ENCODE measurements around the gene PTPN4. TPM values are rescaled to one million over a fixed set of nuclear protein-coding genes. Genes with fewer than 3 reads are reported as not detected.

The PTPN4 gene
- total and polyA plus RNA-seq, 9 of the 15 experiments (the other 6 are each of a cell fraction or from before 2014, with no cell fraction given), result 5.0 to 32.8 (median 27.3) TPM

DNA sequence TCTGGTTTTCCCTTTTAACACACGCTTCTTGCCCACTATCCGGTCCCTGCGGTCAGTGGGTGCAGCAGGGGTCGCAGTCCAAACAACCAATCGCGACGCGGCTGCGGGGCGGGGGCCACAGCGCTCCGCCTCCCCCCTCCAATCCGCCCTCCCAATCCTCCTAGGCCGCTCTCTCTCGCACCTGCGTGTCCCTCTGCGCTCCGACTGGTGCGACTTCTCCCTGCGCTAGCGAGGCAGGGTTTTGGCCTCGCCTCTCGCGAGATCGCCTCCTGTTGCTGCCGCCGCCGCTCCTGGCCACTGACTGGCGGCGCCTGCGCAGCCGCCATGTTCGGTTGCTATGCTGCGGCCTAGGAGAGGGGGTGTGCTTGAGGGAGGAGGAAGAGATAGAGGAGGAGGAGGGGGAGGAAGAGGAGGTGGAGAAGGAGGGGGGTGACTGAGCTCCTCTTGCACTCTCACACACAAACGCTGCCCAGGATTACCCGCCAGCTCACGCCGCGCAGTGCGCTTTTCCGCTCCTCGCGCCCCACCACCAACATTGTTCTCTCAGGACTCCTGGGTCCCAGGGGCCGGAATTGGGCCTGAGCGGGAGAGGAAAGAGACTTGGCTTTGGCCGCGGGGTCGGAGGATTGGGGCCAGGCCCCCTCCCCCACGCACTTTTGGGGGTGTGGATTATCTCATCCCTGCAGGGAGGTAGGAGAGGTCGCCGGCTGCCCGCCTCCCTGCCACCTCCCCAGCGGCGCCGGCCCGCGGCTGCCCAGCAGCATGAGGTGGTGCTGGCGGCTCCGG is at the start of gene PTPN4 (continued):
- TF ChIP-seq, protein P1, sequence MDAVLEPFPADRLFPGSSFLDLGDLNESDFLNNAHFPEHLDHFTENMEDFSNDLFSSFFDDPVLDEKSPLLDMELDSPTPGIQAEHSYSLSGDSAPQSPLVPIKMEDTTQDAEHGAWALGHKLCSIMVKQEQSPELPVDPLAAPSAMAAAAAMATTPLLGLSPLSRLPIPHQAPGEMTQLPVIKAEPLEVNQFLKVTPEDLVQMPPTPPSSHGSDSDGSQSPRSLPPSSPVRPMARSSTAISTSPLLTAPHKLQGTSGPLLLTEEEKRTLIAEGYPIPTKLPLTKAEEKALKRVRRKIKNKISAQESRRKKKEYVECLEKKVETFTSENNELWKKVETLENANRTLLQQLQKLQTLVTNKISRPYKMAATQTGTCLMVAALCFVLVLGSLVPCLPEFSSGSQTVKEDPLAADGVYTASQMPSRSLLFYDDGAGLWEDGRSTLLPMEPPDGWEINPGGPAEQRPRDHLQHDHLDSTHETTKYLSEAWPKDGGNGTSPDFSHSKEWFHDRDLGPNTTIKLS (IDR thresholded peaks at IDR 0.05; ENCODE audit: borderline replicate concordance, low read depth), result peak; percentile 99
- TF ChIP-seq ZNF197 (CRISPR knock-in tag; IDR thresholded peaks at IDR 0.05; ENCODE audit: low read depth) (no peak), ZNF184 (CRISPR knock-in tag; IDR thresholded peaks at IDR 0.05) (no peak), CREB1 (IDR thresholded peaks at IDR 0.05) (peak; percentile 56), CREB1 (CRISPR knock-in tag; IDR thresholded peaks at IDR 0.05) (peak; percentile 77), ZNF586 (CRISPR knock-in tag; conservative IDR thresholded peaks at IDR 0.05) (no peak), GTF2F1 (IDR thresholded peaks at IDR 0.05; ENCODE audit: low read depth, low read length) (no peak; the same call in 1 of the 2 replicates), KLF10 (CRISPR knock-in tag; IDR thresholded peaks at IDR 0.05) (no peak), MTF1 (CRISPR knock-in tag; IDR thresholded peaks at IDR 0.05; ENCODE audit: borderline replicate concordance) (no peak), MAZ (CRISPR knock-in tag; conservative IDR thresholded peaks at IDR 0.05 in 1 of 2, IDR thresholded peaks at IDR 0.05 in 1 of 2) (peak; percentile 94 to 98), POLR3G (IDR thresholded peaks at IDR 0.05; ENCODE audit: extremely low read depth, insufficient read length, insufficient replicate concordance) (no peak), PHB (CRISPR knock-in tag; IDR thresholded peaks at IDR 0.05) (no peak), DACH1 (IDR thresholded peaks at IDR 0.05; ENCODE audit: partially characterized antibody) (no peak), HMG20B (CRISPR knock-in tag; IDR thresholded peaks at IDR 0.05) (no peak), BRCA1 (IDR thresholded peaks at IDR 0.05) (no peak; the same call in 1 of the 2 replicates), BRCA1 (CRISPR knock-in tag; IDR thresholded peaks at IDR 0.05) (no peak), RBM39 (optimal IDR thresholded peaks at IDR 0.05; ENCODE audit: low read depth, low read length) (no peak), ZBED1 (IDR thresholded peaks at IDR 0.05) (peak; percentile 60; the same call in 1 of the 2 replicates), SNRNP70 (optimal IDR thresholded peaks at IDR 0.05; ENCODE audit: low read depth, low read length) (no peak), ARHGAP35 (IDR thresholded peaks at IDR 0.05; ENCODE audit: partially characterized antibody) (peak; percentile 98)
- TF ChIP-seq, protein P2, sequence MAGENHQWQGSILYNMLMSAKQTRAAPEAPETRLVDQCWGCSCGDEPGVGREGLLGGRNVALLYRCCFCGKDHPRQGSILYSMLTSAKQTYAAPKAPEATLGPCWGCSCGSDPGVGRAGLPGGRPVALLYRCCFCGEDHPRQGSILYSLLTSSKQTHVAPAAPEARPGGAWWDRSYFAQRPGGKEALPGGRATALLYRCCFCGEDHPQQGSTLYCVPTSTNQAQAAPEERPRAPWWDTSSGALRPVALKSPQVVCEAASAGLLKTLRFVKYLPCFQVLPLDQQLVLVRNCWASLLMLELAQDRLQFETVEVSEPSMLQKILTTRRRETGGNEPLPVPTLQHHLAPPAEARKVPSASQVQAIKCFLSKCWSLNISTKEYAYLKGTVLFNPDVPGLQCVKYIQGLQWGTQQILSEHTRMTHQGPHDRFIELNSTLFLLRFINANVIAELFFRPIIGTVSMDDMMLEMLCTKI (IDR thresholded peaks at IDR 0.05; ENCODE audit: partially characterized antibody), result no peak
- TF ChIP-seq, protein P3, sequence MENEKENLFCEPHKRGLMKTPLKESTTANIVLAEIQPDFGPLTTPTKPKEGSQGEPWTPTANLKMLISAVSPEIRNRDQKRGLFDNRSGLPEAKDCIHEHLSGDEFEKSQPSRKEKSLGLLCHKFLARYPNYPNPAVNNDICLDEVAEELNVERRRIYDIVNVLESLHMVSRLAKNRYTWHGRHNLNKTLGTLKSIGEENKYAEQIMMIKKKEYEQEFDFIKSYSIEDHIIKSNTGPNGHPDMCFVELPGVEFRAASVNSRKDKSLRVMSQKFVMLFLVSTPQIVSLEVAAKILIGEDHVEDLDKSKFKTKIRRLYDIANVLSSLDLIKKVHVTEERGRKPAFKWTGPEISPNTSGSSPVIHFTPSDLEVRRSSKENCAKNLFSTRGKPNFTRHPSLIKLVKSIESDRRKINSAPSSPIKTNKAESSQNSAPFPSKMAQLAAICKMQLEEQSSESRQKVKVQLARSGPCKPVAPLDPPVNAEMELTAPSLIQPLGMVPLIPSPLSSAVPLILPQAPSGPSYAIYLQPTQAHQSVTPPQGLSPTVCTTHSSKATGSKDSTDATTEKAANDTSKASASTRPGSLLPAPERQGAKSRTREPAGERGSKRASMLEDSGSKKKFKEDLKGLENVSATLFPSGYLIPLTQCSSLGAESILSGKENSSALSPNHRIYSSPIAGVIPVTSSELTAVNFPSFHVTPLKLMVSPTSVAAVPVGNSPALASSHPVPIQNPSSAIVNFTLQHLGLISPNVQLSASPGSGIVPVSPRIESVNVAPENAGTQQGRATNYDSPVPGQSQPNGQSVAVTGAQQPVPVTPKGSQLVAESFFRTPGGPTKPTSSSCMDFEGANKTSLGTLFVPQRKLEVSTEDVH (IDR thresholded peaks at IDR 0.05; ENCODE audit: low read depth, partially characterized antibody), result peak; percentile 14

All from K562 (cell line).